Measurements from ENCODE around the gene SLAMF9. TPM values are rescaled to one million over a fixed set of nuclear protein-coding genes. Genes with fewer than 3 reads are reported as not detected.
A peak's percentile ranks its signal among the peaks of the same experiment; 100 is the strongest.

Gene SLAMF9
- total RNA-seq, 1 experiment from 2014 or later: 0.94 TPM

DNA sequence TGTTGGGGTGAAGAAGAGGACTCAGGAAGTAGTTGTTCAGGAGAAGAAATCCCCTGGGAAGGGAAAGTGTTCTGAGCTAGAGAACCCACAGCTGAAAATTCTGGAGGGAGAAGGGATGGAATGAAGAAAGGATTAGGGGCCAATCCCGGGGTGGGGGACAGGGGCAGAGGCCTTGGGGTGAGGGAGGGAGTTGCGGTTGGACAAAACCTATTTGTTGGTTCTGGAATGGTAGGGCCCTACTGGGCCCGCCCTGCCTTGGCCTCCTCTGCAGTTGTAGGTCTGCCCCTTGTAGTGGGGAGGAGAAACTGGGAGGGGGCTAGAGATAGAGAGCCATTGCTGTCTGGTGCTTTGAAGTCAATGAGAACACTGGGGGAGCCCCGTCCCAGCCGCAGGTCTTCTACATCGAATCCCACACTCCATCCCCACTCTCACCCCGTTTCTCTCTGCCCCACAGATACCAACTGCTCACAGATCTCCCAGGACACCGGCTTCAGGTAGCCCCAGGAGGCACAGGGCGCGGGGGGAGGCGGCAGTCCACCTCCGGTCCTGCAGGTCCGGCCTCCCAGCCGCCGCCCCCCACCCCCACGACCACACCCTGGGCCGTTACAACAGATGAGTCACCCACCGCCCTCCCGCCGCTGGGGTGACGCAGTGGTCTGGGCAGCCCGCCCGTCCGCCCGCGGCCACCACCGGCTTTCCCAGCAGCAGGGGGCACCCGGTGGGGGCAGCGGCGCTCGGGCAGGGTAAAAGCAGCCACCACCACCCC lies 29.8 kb downstream of the SLAMF9 start:
- H3K4me3 ChIP-seq: peak overlapping the region; percentile 93
- H3K4me1 ChIP-seq (replicated peaks; ENCODE audit: insufficient read depth): peaks cover 57% of the 10 kb centered on the region
- H3K36me3 ChIP-seq (ENCODE audit: low read depth): peaks cover 22% of the 10 kb centered on the region
- intact Hi-C loops (cut with micrococcal nuclease; ENCODE audit: unreplicated experiment): loop anchor here (1.0 to 2.0 kb wide), 3 partner anchors 8 to 33 kb away; partner anchors contain the start of gene CFAP45
- ChIA-PET POLR2A (ENCODE audit: unreplicated experiment) (interaction anchor here (0.6 to 2.5 kb wide), 9 partner anchors 8 to 125 kb away, joined by 3 to 18 read pairs (median 5); partner anchors contain the start of gene CFAP45), CTCF (interaction anchor here (0.6 to 2.4 kb wide), 3 partner anchors 22 to 75 kb away, joined by 3 to 12 read pairs (median 3); no protein-coding TSS in a partner anchor)
- no TSS peak for BruUV-seq (replicated peaks)
- no peak for TF ChIP-seq EZH2 (IDR thresholded peaks at IDR 0.05; ENCODE audit: low read depth)
- TF ChIP-seq, protein P1, sequence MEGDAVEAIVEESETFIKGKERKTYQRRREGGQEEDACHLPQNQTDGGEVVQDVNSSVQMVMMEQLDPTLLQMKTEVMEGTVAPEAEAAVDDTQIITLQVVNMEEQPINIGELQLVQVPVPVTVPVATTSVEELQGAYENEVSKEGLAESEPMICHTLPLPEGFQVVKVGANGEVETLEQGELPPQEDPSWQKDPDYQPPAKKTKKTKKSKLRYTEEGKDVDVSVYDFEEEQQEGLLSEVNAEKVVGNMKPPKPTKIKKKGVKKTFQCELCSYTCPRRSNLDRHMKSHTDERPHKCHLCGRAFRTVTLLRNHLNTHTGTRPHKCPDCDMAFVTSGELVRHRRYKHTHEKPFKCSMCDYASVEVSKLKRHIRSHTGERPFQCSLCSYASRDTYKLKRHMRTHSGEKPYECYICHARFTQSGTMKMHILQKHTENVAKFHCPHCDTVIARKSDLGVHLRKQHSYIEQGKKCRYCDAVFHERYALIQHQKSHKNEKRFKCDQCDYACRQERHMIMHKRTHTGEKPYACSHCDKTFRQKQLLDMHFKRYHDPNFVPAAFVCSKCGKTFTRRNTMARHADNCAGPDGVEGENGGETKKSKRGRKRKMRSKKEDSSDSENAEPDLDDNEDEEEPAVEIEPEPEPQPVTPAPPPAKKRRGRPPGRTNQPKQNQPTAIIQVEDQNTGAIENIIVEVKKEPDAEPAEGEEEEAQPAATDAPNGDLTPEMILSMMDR (conservative IDR thresholded peaks at IDR 0.05): no peak
- H3K4me2 ChIP-seq: peak overlapping the region; percentile 88
- H2AFZ ChIP-seq: no peak overlapping the region
- no peaks in the 10 kb centered on the region for H3K27me3 ChIP-seq (ENCODE audit: insufficient read depth, low read depth)
- H3K9me3 ChIP-seq (ENCODE audit: insufficient read depth, low read depth): no peaks in the 10 kb centered on the region
- peaks cover 59% of the 10 kb centered on the region for H3K79me2 ChIP-seq (ENCODE audit: low read depth)
- H3K27ac ChIP-seq: peak overlapping the region; percentile 93
- H3K9me2 ChIP-seq (ENCODE audit: insufficient read depth): no peaks in the 10 kb centered on the region
- peaks cover 30% of the 10 kb centered on the region for H3F3A ChIP-seq (ENCODE audit: insufficient read depth, low read depth)
- H4K20me1 ChIP-seq (ENCODE audit: insufficient read depth): peaks cover 25% of the 10 kb centered on the region
- DNase-seq: peak; percentile 81 to 95

DNA sequence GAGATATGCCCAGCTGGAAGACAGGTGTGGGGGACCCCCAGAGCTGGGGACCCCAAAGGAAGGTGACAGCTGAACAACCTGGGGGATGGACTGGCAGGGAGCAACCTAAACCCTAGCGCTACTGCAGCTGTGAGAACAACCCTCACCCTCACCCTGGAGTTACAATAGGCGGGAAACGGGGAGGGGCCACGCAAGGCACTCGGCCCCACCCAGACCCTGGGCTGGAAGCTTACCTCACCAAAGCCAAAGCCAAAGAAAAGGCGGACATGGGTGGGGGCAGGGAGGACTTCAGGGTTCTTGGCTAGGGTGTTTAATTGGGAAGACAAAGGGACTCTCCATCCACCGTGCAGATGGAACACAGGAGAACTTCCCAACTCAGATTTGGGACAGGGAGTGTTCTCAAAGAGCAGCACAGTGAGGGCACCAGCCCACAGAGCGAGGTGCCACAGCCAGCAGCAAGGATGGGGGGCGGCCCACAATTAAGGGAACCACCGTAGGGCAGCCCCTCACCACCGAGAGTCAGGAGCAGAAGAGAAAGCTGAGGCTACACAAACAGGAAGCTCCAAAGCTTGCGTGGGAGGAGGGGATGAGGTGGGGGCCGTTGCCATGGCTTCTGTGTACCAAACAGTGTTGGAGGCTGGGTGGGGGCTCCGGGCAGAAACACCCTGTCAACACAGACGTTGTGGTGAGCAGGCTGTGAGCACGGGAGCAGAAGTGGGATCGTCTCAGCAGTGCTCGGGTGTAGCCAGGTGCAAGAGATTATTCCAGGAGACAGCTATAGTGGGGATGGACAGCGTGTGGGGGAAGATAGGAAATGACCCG lies 30.6 kb downstream of the SLAMF9 start:
- peaks cover 65% of the 10 kb centered on the region for H3K4me1 ChIP-seq (replicated peaks; ENCODE audit: insufficient read depth)
- H3K27ac ChIP-seq: peak overlapping the region; percentile 93
- peak; percentile 74 to 86 for DNase-seq
- peaks cover 66% of the 10 kb centered on the region for H3K79me2 ChIP-seq (ENCODE audit: low read depth)
- CTCF ChIA-PET: interaction anchor here (0.6 to 2.4 kb wide), 5 partner anchors 23 to 124 kb away, joined by 3 to 12 read pairs (median 4); no protein-coding TSS in a partner anchor
- POLR2A ChIA-PET (ENCODE audit: unreplicated experiment): interaction anchor here (0.7 to 2.5 kb wide), 9 partner anchors 7 to 305 kb away, joined by 3 to 18 read pairs (median 5); partner anchors contain the start of gene CFAP45
- peaks cover 25% of the 10 kb centered on the region for H4K20me1 ChIP-seq (ENCODE audit: insufficient read depth)
- BruUV-seq (replicated peaks): TSS peak; percentile 39
- intact Hi-C loops (cut with micrococcal nuclease; ENCODE audit: unreplicated experiment): loop anchor here (1.0 to 2.0 kb wide), 3 partner anchors 7 to 33 kb away; partner anchors contain the start of gene CFAP45
- TF ChIP-seq EZH2 (IDR thresholded peaks at IDR 0.05; ENCODE audit: low read depth): no peak
- TF ChIP-seq, protein P1 (conservative IDR thresholded peaks at IDR 0.05): no peak
- H3K27me3 ChIP-seq (ENCODE audit: insufficient read depth, low read depth): no peaks in the 10 kb centered on the region
- no peaks in the 10 kb centered on the region for H3K9me3 ChIP-seq (ENCODE audit: insufficient read depth, low read depth)
- peaks cover 36% of the 10 kb centered on the region for H3F3A ChIP-seq (ENCODE audit: insufficient read depth, low read depth)
- H2AFZ ChIP-seq: no peak overlapping the region
- H3K36me3 ChIP-seq (ENCODE audit: low read depth): peaks cover 28% of the 10 kb centered on the region
- peak overlapping the region; percentile 88 for H3K4me2 ChIP-seq
- H3K9me2 ChIP-seq (ENCODE audit: insufficient read depth): no peaks in the 10 kb centered on the region
- peak overlapping the region; percentile 93 for H3K4me3 ChIP-seq
